Activated T-helper 9 cell treated with anti-CD3 and anti-CD28 coated beads, Interleukin-2, amount 50 U/mL, for 16 hours (primary cell): ENCODE data around the gene GRK5.
"Not testable (repeated sequence)": the region's sequence is repeated elsewhere in the genome, so short reads cannot be mapped to it uniquely, and the experiment has no call there.

Source experiments
- DNase-seq: peaks from one replicate; pipeline ENCODE4 v3.0.0-alpha.2; 2020; ENCODE audit warnings: low read depth

Gene GRK5

GRCh38 chr10:119460369-119461195 lies 253.2 kb downstream of the GRK5 start:
- no peak for DNase-seq

- DNase-seq: no peak
Measured at GRCh38 chr10:119461380-119461779, 254.0 kb downstream of the GRK5 start.

GRCh38 chr10:119461923-119462322 lies 254.6 kb downstream of the GRK5 start:
- DNase-seq: no peak

GRCh38 chr10:119462773-119463172 lies 255.4 kb downstream of the GRK5 start:
- DNase-seq: no peak

- not testable (repeated sequence) for DNase-seq
Measured at GRCh38 chr10:119463195-119463594, 255.8 kb downstream of the GRK5 start.

GRCh38 chr10:119465085-119465484 lies 257.7 kb downstream of the GRK5 start:
- no peak for DNase-seq

- no peak for DNase-seq
Measured at GRCh38 chr10:119466076-119466475, 258.7 kb downstream of the GRK5 start.

- peak; percentile 23 for DNase-seq
Measured at GRCh38 chr10:119466655-119467054, 259.3 kb downstream of the GRK5 start.

- no peak for DNase-seq
Measured at GRCh38 chr10:119468542-119469324, 261.4 kb downstream of the GRK5 start.

GRCh38 chr10:119469325-119469707 lies 261.9 kb downstream of the GRK5 start:
- DNase-seq: no peak

GRCh38 chr10:119469846-119470245 lies 262.5 kb downstream of the GRK5 start:
- DNase-seq: no peak

- DNase-seq: no peak
Measured at GRCh38 chr10:119470920-119471702, 263.7 kb downstream of the GRK5 start.

GRCh38 chr10:119473771-119474170 lies 266.4 kb downstream of the GRK5 start:
- DNase-seq: no peak

GRCh38 chr10:119474606-119475005 lies 267.2 kb downstream of the GRK5 start:
- no peak for DNase-seq

GRCh38 chr10:119477444-119477843 lies 270.1 kb downstream of the GRK5 start:
- no peak for DNase-seq

- no peak for DNase-seq
Measured at GRCh38 chr10:119478111-119478802, 270.9 kb downstream of the GRK5 start.

- DNase-seq: no peak
Measured at GRCh38 chr10:119478811-119479341, 271.5 kb downstream of the GRK5 start.

- no peak for DNase-seq
Measured at GRCh38 chr10:119479532-119479931, 272.2 kb downstream of the GRK5 start.

- DNase-seq: no peak
Measured at GRCh38 chr10:119480667-119481066, 273.3 kb downstream of the GRK5 start.

GRCh38 chr10:119481781-119482426 lies 274.5 kb downstream of the GRK5 start:
- DNase-seq: no peak

- DNase-seq: no peak
Measured at GRCh38 chr10:119483001-119483400, 275.6 kb downstream of the GRK5 start.
